K562 (cell line): Measurements from ENCODE around the gene AURKB. TPM values are rescaled to one million over a fixed set of nuclear protein-coding genes. Genes with fewer than 3 reads are reported as not detected.

ENCODE experiments used
- ATAC-seq: fragments of 200-7000 bp; cut with Tn5 transposase; 3 replicates; pipeline ENCODE4 v1.9.1; 2020; ENCODE audit warnings: moderate library complexity
- Bru-seq: library from RNA; stranded (reverse); fragments of 400-500 nt; gene quantifications from one replicate; lab custom pipeline; 2021; lab: Mats Ljungman, UMichigan
- BruChase-seq, 2 experiments: library from RNA; stranded (reverse); fragments of 400-500 nt; gene quantifications; one replicate each; lab custom pipeline; 2021; lab: Mats Ljungman, UMichigan
- BruUV-seq: library from RNA; stranded (reverse); fragments of 400-500 nt; replicated peaks from 2 replicates; lab custom pipeline; 2021; lab: Mats Ljungman, UMichigan
- CTCF ChIA-PET: fragments of 300-600 bp; formaldehyde crosslinking; extraction: SDS; loops from one replicate; lab custom pipeline; 2021; ENCODE audit warnings: low intra/inter-chr PET ratio; lab: Yijun Ruan, JAX
- POLR2A ChIA-PET: fragments of 300-600, 350-650 bp; sonication (Branson Sonifier 250); formaldehyde crosslinking; extraction: SDS; loops from one replicate; lab custom pipeline; 2021; ENCODE audit warnings: antibody characterized with exemption, inconsistent platforms; lab: Yijun Ruan, JAX
- DNase-seq, 4 experiments: peaks; one replicate each; pipeline versions ENCODE4 v3.0.0 to v3.0.0-alpha.2; 2011 to 2018; ENCODE audit warnings: low spot score in 3 of 4, mixed read lengths in 3 of 4; ENCODE audit errors: extremely low read depth in 1 of 4
- FAIRE-seq: peaks from 2 replicates; lab custom pipeline; 2011; peaks lifted over from hg19 to GRCh38; lab: Jason Lieb, UNC
- H2AFZ ChIP-seq: 2 replicates; pipeline ENCODE4 v1.6.0; 2011; ENCODE audit warnings: low read depth, low read length, control low read depth, inconsistent platforms
- H3K27ac ChIP-seq: fragments of 200-600 bp; 3 replicates; pipeline ENCODE4 v1.8.0; 2011; ENCODE audit warnings: low read depth, mild to moderate bottlenecking, control low read depth, inconsistent platforms, low read length, moderate library complexity, mixed read lengths; ENCODE audit errors: extremely low read depth
- H3K27me3 ChIP-seq, 2 experiments: fragments of 300-600 bp in 1 of 2; 2 replicates in 1 of 2; 3 replicates in 1 of 2; pipeline versions ENCODE4 v1.6.0 to v1.8.0; 2011; ENCODE audit warnings: inconsistent platforms in 2 of 2, low read length in 2 of 2, mild to moderate bottlenecking in 1 of 2, mixed read lengths in 1 of 2, moderate library complexity in 1 of 2; ENCODE audit not compliant: control insufficient read depth in 2 of 2, insufficient read depth in 2 of 2
- H3K36me3 ChIP-seq: fragments of 300-600 bp; 3 replicates; pipeline ENCODE4 v1.8.0; 2011; ENCODE audit warnings: mild to moderate bottlenecking, low read length, inconsistent platforms; ENCODE audit not compliant: control insufficient read depth, insufficient read depth
- H3K4me1 ChIP-seq, 2 experiments: fragments of 200-600 bp in 1 of 2; replicated peaks in 1 of 2; 2 replicates in 1 of 2; 3 replicates in 1 of 2; pipeline versions ENCODE4 v1.5.1 to v1.8.0; 2011; ENCODE audit warnings: inconsistent platforms in 2 of 2, low read length in 2 of 2, mild to moderate bottlenecking in 1 of 2, mixed read lengths in 1 of 2, moderate library complexity in 1 of 2; ENCODE audit not compliant: control insufficient read depth in 2 of 2, insufficient read depth in 2 of 2
- H3K4me2 ChIP-seq: 2 replicates; pipeline ENCODE4 v1.6.1; 2011; ENCODE audit warnings: low read length, control low read depth, inconsistent platforms, mixed read lengths; ENCODE audit not compliant: insufficient read depth
- H3K4me3 ChIP-seq: fragments of 200-600 bp; sonication (generic), shearing (Covaris generic); 2 replicates; pipeline ENCODE4 v1.5.1; 2016; ENCODE audit warnings: control low read depth, inconsistent platforms
- H3K79me2 ChIP-seq: fragments of 200-600 bp; 3 replicates; pipeline ENCODE4 v1.8.0; 2011; ENCODE audit warnings: low read length, inconsistent platforms; ENCODE audit not compliant: control insufficient read depth, insufficient read depth
- H3K9ac ChIP-seq, 2 experiments: 2 replicates each; pipeline versions ENCODE4 v1.6.0 to v1.6.1; 2011; ENCODE audit warnings: low read depth in 2 of 2, low read length in 2 of 2, control low read depth in 1 of 2, inconsistent platforms in 1 of 2, mild to moderate bottlenecking in 1 of 2, mixed read lengths in 1 of 2; ENCODE audit not compliant: insufficient read depth in 1 of 2
- H3K9me1 ChIP-seq: one replicate; pipeline ENCODE4 v1.6.0; 2011; ENCODE audit warnings: inconsistent platforms, mild to moderate bottlenecking, low read length, moderate library complexity; ENCODE audit not compliant: control insufficient read depth, insufficient read depth
- H3K9me3 ChIP-seq: replicated peaks from 2 replicates; pipeline ENCODE4 v1.5.1; 2011; ENCODE audit warnings: low read depth, low read length, inconsistent platforms; ENCODE audit not compliant: control insufficient read depth, insufficient read depth
- H4K20me1 ChIP-seq: replicated peaks from 2 replicates; pipeline ENCODE4 v1.6.1; 2011; ENCODE audit warnings: low read length, inconsistent platforms, mixed read lengths; ENCODE audit not compliant: control insufficient read depth, insufficient read depth
- CGGBP1 ChIP-seq: fragments of 250-450 bp; sonication (Bioruptor Pico); IDR thresholded peaks from 2 replicates; pipeline ENCODE4 v1.9.0; 2021; ENCODE audit warnings: mild to moderate bottlenecking
- TAF15 ChIP-seq: fragments of 200-400 bp; formaldehyde crosslinking; IDR thresholded peaks from 2 replicates; pipeline ENCODE4 v1.6.1; 2017; ENCODE audit warnings: mild to moderate bottlenecking, low read depth, low read length, moderate library complexity
- THAP12 ChIP-seq: fragments of 250-450 bp; sonication (Bioruptor Pico); IDR thresholded peaks from 2 replicates; pipeline ENCODE4 v1.9.0; 2021; ENCODE audit warnings: mild to moderate bottlenecking, inconsistent platforms
- ZBTB43 ChIP-seq: sonication (generic); formaldehyde crosslinking; IDR thresholded peaks from 2 replicates; pipeline ENCODE4 v1.8.0; 2023; ENCODE audit warnings: mild to moderate bottlenecking, missing genetic modification reagents
- ZNF764 ChIP-seq: fragments of 250-450 bp; sonication (Bioruptor Pico); IDR thresholded peaks from 2 replicates; pipeline ENCODE4 v1.4.0; 2020; ENCODE audit warnings: low read depth, mild to moderate bottlenecking, moderate library complexity
- WGBS: fragments of 100-300 bp; shearing (Covaris generic); methylation state at CpG from one replicate; pipeline ENCODE4 v1.1.6; 2016; ENCODE audit warnings: low coverage, mixed read lengths; ENCODE audit not compliant: insufficient coverage; ENCODE audit errors: missing lambda C conversion rate; 5-methylcytosine and 5-hydroxymethylcytosine counted together
- in situ Hi-C: fragments of 300-500 bp; cut with MboI; formaldehyde crosslinking; loops from 4 replicates; pipeline ENCODE4 v1.15.0; 2018; ENCODE audit warnings: inconsistent platforms, mixed read lengths
- intact Hi-C: fragments of 100-400 bp; cut with micrococcal nuclease; formaldehyde crosslinking; loops from 2 replicates; pipeline ENCODE4 v1.14.2; 2022
- long read RNA-seq, 3 experiments: library from polyadenylated mRNA in 2 of 3; library from RNA in 1 of 3; unstranded in 2 of 3; stranded (forward) in 1 of 3; transcript quantifications; one replicate each; pipeline ENCODE4 v2.0.0, GENCODE V29; 2019 to 2022
- polyA minus RNA-seq, 3 experiments: library from RNA; depleted of rRNA, polyadenylated mRNA; stranded (reverse); fragments of >200 nt; gene quantifications; 2 replicates each; pipeline ENCODE4 v1.2.3, GENCODE V29; 2011
- polyA plus RNA-seq, 8 experiments: library from polyadenylated mRNA; depleted of rRNA in 4 of 8; stranded (reverse) in 5 of 8; unstranded in 3 of 8; fragments of >200 nt; fragmentation: Nextera tagmentation in 2 of 8; fragmentation: Illumina TruSeq in 1 of 8; extraction: Ambion mirVana in 2 of 8; extraction: Trizol in 1 of 8; gene quantifications; 2 replicates each; pipeline versions ENCODE4 v1.2.1 to v1.2.3, GENCODE V29; 2011 to 2014; ENCODE audit warnings: inconsistent platforms in 1 of 8, missing spikeins in 1 of 8
- total RNA-seq, 7 experiments: library from RNA; depleted of rRNA in 6 of 7; stranded (reverse); fragments of >200 nt in 6 of 7; fragmentation: Illumina TruSeq in 2 of 7; extraction: Trizol in 2 of 7; gene quantifications; 2 replicates each; pipeline versions ENCODE4 v1.2.1 to v1.2.3, GENCODE V29; 2011 to 2021; ENCODE audit warnings: low replicate concordance in 1 of 7

AURKB gene
- total RNA-seq (2011; cell fraction: chromatin; rRNA removed; ENCODE audit: low replicate concordance): 109 and 239 TPM in 2 replicates
- 161 and 197 TPM in 2 replicates for total RNA-seq (2011; cell fraction: nucleolus; rRNA removed)
- 144 and 149 TPM in 2 replicates for total RNA-seq (2011; cell fraction: nucleoplasm; rRNA removed)
- total RNA-seq (2014; rRNA removed) (78.1 and 96.2 TPM in 2 replicates), total RNA-seq (2014; rRNA removed; fragmentation: Illumina TruSeq; extraction: Trizol) (46.7 and 60.3 TPM in 2 replicates), total RNA-seq (2015; rRNA removed; fragmentation: Illumina TruSeq; extraction: Trizol) (67.7 and 74.8 TPM in 2 replicates), total RNA-seq (2021) (99.8 and 104 TPM in 2 replicates), polyA plus RNA-seq (2011; rRNA removed) (27.2 and 57.3 TPM in 2 replicates), polyA plus RNA-seq (2014; fragmentation: Illumina TruSeq; extraction: Trizol) (114 and 128 TPM in 2 replicates), polyA plus RNA-seq (2014; fragmentation: Nextera tagmentation; extraction: Ambion mirVana) (100 to 1,000 TPM in 1 of 2 experiments, 10 to 100 TPM in 1; 63.4 to 101 TPM), polyA plus RNA-seq (2014; rRNA removed) (51.3 and 62.7 TPM in 2 replicates), polyA minus RNA-seq (2011; rRNA and poly(A)+ RNA removed) (25.6 and 34.2 TPM in 2 replicates), Bru-seq, nascent RNA (percentile 92 among the genes with signal in this experiment), BruChase-seq, experiment 1, labeled RNA remaining after a 2-hour chase (percentile 81 among the genes with signal in this experiment), BruChase-seq, experiment 2, labeled RNA remaining after a 6-hour chase (percentile 83 among the genes with signal in this experiment)
- polyA plus RNA-seq (2011; cell fraction: cytosol; rRNA removed): 47.9 and 49.1 TPM in 2 replicates
- 213 and 224 TPM in 2 replicates for polyA plus RNA-seq (2011; cell fraction: nucleus; rRNA removed)
- 77.0 and 128 TPM in 2 replicates for polyA plus RNA-seq (2012)
- polyA minus RNA-seq (2011; cell fraction: cytosol; rRNA and poly(A)+ RNA removed): 24.7 and 37.6 TPM in 2 replicates
- 59.9 and 83.2 TPM in 2 replicates for polyA minus RNA-seq (2011; cell fraction: nucleus; rRNA and poly(A)+ RNA removed)
- long read RNA-seq, experiment 1, transcript AURKB-202 (8 exons, 1,167 nt): minor isoform, 16 of 158 reads
- long read RNA-seq, experiment 1, transcript AURKB-214 (9 exons, 1,227 nt): major isoform, 62 of 158 reads
- long read RNA-seq, experiment 1, partial matches to known transcripts: 18 of 158 reads
- long read RNA-seq, experiment 1, other reads (novel, unspliced or antisense): 56 of 158 reads
- long read RNA-seq, experiment 2, transcript AURKB-214 (9 exons, 1,227 nt): major isoform, 35 of 103 reads
- long read RNA-seq, experiment 2, transcript AURKB-202 (8 exons, 1,167 nt): minor isoform, 10 of 103 reads
- long read RNA-seq, experiment 2, partial matches to known transcripts: 20 of 103 reads
- long read RNA-seq, experiment 2, other reads (novel, unspliced or antisense): 35 of 103 reads
- long read RNA-seq, experiment 3, transcript AURKB-202 (8 exons, 1,167 nt): minor isoform, 15 of 102 reads
- long read RNA-seq, experiment 3, transcript AURKB-214 (9 exons, 1,227 nt): major isoform, 58 of 102 reads
- long read RNA-seq, experiment 3, partial matches to known transcripts: 7 of 102 reads
- long read RNA-seq, experiment 3, other reads (novel, unspliced or antisense): 20 of 102 reads

DNA sequence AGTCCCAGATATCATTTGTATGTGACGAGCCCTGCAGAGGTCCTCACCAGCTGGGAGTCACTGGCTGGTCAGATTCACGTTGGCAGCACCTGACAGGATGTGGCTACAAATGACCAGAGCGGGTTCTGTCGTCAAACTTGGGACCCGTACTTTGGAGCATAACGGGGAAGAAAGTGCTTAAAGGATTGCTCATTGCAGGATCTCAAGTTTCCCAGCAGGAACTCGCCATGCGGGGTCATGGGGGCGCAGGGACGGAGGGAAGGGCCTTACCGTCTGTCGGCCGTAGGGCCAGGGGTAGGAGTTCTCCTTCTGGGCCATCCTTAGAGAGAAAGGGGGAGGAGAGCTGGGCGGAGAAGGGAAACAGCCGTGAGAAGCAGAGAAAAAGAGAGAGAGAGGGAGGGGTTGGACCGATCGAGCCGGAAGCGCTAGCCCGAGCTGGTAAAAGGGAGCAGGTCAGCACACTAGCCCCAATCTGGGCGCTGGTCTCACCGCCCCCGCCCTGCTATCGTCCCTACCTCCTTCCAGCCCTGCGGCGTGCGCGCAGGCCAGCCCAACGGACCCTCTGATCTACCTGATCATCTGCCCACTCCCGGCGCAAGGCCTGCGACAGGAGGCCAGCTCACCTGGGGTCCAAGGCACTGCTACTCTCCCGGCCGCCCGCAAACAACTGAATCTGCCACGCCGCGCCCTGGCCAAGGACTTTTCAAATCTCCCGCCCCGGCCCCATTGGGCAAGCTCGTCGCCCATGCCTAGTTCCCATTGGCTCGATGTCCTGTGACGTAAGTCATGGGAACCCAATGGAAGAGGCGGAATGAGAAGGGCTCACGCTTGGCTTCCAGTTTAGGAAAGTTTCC, at the start of gene AURKB:
AURKB (minus strand) TSS at position 669 of the 854 bp plus-strand sequence; CDS start at position 318, 351 bp downstream.
- in situ Hi-C loops (no loop called here), intact Hi-C loops (loop anchor here (1.0 kb wide), 1 partner anchor 20 kb away; the partner anchor contains the start of gene BORCS6)
- DNase-seq: peak; percentile 85 to 95 (median 88)
- Histone ChIP-seq H3K4me1 (peaks cover 17 to 25% of the 10 kb centered on the region in 2 experiments; a peak in 4 of 5 replicates), H3K9me3 (no peaks in the 10 kb centered on the region), H2AFZ (peak within 1 kb of the TSS; percentile 82), H3K79me2 (peaks cover 32% of the 10 kb centered on the region), H3K9me1 (no peaks in the 10 kb centered on the region), H3K27me3 (no peaks in the 10 kb centered on the region), H3K9ac (peak within 1 kb of the TSS; percentile 93 to 95), H3K4me2 (peak within 1 kb of the TSS; percentile 95), H3K27ac (peak within 1 kb of the TSS; percentile 94), H4K20me1 (no peaks in the 10 kb centered on the region), H3K36me3 (peaks cover 34% of the 10 kb centered on the region), H3K4me3 (peak within 1 kb of the TSS; percentile 73)
- POLR2A ChIA-PET: interaction anchor here (0.6 to 6.6 kb wide), 16 partner anchors 9 to 712 kb away, joined by 3 to 89 read pairs (median 5); partner anchors contain the start of genes BORCS6, CTC1 and HES7
- BruUV-seq: TSS peak; percentile 86
- whole genome bisulfite sequencing: under 1% methylated on average over 30 of the region's 46 CpGs
- ATAC-seq: peak; percentile 92
- FAIRE-seq: peak; percentile 98
- CTCF ChIA-PET: no interaction called here
- TF ChIP-seq THAP12 (no peak), ZBTB43 (CRISPR knock-in tag) (no peak), ZNF764 (CRISPR knock-in tag) (no peak), TAF15 (no peak), CGGBP1 (CRISPR knock-in tag) (no peak)
